ELR (cell line): ENCODE measurements around the gene PHF21B.

Experiments
- DNase-seq: peaks from one replicate; pipeline ENCODE4 v3.0.0-alpha.2; 2015; ENCODE audit warnings: low read depth

The PHF21B gene

GRCh38 chr22:44892803-44893730 is 116.7 kb downstream of the PHF21B start:
- no peak for DNase-seq

DNA sequence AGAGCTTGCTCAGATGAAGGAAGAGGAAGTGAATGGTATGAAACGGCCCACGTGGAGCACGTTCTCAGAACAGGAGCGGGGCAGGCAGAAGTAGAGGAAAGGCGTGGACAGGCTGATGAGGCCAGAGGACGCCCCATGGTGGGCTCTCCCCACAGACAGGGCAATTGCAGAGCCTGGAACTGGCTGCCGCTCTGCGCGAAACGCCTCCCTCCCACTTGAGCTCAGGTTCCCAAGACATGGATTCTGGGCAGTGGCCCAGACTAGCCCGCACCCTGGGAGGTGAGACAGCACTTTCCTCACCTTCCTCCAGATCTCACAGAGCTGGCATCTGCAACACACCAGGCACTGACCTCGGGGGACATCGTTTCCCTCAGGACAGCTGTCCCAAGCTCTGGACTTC is 117.6 kb downstream of the PHF21B start:
- no peak for DNase-seq

DNA sequence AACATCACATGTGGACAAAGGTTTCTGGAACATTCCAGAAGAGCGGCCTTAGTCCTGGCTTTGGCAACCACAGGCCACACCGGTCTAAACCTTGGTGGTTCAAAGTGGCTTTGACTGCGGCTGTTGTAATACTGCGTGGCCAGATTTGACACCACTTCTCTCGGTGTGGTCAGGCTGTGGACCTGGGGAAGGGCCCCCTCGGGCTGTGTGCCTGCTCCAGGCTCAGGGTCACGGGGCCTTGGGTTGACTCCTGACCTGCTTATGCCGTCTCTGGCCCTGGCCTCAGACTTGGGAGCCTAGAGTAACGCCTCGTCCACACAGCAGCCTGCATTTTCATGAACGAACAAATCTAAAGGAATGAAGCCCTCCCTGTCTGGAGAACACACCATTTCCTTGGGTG is 118.0 kb downstream of the PHF21B start:
- DNase-seq: no peak

DNA sequence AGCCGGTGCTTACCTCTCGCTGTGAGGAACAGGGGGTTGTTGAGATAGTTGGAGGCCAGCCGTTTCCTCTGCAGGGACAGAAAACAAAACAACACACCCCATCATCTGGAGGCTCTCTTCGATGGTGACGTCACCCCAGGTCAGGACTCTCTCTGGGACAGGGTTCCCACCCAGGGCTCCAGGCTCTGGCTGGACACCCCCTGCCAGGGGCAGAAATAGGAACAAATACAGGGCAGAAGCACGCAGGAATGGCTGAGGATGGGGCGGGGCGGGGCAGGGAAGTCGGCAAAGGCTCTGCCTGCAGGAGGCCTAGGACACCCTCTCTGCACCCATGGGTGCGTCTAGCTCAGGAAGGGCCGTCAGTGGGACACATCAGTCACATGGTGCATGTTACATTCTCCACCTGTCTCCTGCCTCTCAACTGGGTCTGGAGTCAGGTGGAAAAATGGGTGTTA is 118.5 kb downstream of the PHF21B start:
- DNase-seq: no peak

- no peak for DNase-seq
These were observed 119.2 kb downstream of the PHF21B start for GRCh38 chr22:44890416-44891292.

- DNase-seq: no peak
These were observed 120.4 kb downstream of the PHF21B start for GRCh38 chr22:44889255-44889878.

DNA sequence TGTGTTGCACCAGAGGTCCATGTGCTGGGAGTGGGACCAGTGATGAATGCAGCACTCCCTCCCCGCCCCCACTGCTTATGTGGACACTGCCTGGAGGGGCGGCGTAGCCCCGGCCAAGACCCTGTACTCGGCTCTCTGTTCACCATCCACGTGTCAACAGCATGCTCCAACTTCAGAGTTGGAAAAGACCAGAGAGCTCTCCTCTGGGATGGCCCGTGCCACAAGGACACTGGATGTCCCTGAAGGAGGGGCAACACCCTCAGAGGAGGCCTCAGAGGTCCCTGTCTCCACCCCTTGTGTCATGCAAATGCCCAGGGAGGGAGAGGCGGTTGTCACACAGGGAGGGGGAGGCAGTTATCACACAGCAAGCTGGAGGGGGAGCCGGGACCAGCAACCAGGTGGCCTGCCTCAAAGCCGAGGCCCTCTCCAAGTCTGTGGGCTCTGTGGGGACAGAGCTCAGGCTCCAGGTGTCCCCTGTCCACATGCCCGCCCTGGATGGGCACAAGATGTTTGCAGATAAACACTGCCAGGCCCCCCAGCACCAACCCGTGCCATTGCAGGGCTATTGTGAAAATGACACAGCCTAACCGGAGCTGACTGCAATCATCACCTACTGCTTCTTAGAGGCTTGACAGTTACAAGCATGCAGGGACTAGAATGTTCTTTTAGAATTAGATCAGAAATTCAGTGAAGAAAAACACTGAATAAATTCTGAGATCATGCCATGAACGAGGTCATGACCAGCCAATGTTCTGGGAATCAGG is 121.1 kb downstream of the PHF21B start:
- DNase-seq: no peak

- no peak for DNase-seq
These were observed 121.9 kb downstream of the PHF21B start for GRCh38 chr22:44887941-44888366.

- DNase-seq: no peak
These were observed 123.9 kb downstream of the PHF21B start for GRCh38 chr22:44885806-44886360.

DNA sequence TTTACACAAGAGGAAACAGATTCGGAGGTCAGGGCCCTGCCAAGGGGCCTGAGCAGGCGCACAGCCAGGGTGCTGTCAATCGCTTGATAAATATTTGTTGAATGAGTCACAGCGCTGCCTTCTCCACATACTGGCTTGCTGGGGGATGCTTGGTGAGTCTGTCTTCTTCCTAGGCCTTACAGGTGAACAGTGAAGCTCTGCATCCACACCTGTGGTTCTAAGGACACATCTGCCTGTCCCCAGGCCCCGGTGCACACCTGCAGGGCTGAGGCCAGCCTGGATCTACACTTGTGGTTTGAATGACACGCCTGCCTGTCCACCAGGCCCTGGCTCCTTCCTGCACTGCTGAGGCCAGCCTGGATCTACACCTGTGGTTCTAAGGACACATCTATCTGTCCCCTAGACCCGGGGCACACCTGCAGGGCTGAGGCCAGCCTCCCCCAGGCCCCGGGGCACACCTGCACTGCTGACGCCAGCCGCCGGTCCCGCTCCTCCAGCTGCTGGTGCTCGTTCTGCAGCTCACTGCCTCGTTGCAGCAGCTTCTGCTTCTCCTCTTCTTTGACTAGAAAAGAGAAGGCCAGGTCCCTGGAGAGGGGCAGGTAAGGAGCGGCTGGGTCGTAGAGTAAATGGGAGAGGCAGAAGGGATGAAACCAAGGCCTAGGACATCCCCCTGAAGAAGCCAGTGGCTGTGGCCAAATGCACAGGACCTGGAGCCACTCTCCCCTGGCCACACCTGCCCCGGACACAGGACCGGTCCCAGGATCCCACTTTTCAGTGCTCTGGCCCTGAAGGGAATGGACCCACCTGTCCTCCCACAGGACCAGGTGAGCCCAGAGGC is 124.6 kb downstream of the PHF21B start:
- peak; percentile 22 for DNase-seq

- no peak for DNase-seq
These were observed 125.2 kb downstream of the PHF21B start for GRCh38 chr22:44884562-44884961.

DNA sequence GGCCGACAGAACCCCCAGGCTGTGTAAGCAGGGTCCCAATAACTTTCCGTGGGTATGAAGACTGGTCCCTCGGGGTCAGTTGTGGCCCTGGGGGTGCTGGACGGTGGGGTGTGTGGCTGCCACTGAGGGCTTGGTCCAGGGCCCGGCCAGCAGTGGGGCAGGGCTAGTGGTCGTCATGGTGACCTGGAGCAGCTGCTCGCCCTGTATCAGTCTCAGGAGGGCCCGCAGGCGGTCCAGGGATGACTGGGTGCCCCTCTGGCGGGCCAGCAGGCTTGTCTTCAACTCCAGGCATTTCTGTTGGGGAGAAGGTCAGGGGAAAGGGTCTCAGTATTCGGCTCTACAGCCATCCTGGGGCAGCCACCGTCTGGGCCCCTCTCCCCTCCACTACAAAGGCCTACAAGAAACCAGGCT is 126.8 kb downstream of the PHF21B start:
- DNase-seq: no peak

DNA sequence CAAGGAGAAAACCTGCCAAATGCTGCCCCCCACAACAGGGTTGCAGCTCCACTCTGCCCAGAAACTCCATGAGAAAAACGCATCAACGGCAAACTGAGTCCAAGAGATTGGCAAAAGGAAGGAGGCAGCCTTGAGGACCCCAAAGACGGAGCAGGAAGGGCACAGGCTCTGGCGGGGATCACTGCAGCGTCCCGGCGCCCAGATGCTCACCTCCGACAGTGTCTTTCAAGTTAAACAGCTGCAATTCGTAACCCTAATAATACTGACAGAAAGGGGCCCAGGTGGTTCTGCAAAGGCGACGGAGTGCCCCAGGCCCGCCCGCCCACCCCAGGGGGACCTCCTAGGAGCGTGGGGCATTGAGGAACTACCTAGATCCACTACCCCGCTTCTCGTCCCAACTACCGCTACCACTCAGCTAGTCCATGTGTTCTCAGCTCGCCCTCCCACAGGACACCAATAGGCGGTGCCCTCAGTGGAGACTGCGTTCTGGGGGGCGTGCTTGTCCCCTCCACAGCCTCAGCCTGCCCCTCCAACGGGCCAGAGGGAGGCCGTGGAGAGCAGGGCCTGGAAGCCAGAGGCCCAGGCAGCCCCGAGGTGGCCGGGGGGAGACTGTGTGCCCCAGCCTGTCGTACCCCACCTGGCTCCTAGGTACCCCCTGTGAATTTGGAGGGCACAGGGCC is 127.4 kb downstream of the PHF21B start:
- DNase-seq: no peak

GRCh38 chr22:44881624-44882023 is 128.2 kb downstream of the PHF21B start:
- no peak for DNase-seq

- no peak for DNase-seq
These were observed 129.1 kb downstream of the PHF21B start for GRCh38 chr22:44880610-44881290.

GRCh38 chr22:44879301-44879680 is 130.5 kb downstream of the PHF21B start:
- DNase-seq: no peak

DNA sequence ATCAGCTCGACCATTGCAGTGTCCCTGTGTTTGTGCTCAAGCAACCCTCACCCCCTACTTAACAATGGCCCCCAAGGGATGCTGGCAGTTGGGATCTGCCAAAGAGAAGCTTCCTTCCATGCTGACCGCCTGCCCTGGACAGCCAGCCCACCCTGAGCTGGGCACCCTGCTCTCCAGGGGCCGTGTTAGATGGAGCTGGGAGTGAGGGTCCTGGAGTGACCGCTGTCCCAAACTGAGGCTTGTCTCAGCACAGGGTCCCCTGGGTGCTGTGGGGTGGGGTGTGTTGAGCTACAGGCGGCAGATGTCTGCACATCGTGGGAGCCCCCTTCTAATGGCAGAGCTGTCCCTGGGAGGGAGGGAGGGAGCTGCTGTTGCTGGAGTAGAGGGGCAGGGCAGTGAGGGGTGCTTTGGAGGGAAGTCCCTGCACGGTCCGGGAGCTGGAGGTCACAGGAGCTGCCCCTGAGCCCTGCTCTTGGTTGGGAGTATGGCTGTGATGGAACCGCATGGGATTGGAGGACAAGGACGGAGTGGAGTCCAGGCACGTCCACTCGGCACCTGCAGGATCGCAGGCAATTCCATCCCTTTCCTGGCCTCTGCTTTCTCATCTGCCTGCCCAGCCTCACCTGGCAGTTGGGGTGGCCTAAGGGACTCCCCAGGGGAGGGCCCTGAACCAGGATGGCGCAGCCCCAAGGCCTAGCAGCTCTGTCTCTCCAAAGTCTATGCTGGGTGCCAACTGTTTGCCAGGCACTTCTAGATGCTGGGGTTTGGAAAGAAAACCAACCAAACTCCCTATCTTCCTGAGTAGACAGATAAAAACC is 131.1 kb downstream of the PHF21B start:
- DNase-seq: no peak

DNA sequence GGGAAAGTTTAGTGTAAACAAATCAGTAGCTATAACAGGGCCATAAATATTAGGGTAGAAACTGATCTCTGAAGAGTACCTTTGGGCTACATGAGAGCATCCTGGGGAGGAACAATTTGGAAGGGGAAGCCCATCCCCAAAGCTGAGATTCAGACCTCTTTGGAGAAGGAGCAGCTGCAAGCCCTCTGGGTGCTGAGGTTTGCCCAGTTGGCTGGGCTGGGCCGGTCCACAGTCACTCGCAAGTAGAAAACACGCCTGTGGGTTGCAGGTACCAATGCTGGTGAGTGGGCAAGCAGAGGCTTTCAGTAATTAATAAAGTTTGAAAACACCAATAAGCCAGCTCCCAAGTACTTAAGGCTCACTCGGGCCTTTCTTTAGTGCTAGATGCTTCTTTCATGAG is 132.9 kb downstream of the PHF21B start:
- DNase-seq: no peak
